HG02870 (cell line): ENCODE results near the gene CCNA1.

Experiments
- ATAC-seq: cut with Tn5 transposase; IDR thresholded peaks from one replicate; pipeline ENCODE4 v1.9.1; 2021; ENCODE audit warnings: mild to moderate bottlenecking, moderate library complexity; ENCODE audit not compliant: unreplicated experiment

Gene CCNA1

GRCh38 chr13:36450534-36450933 is 18.2 kb downstream of the CCNA1 start:
- no peak for ATAC-seq

- ATAC-seq: no peak
Observed at GRCh38 chr13:36453516-36453915, 21.2 kb downstream of the CCNA1 start.

- no peak for ATAC-seq
Observed at GRCh38 chr13:36454121-36454520, 21.8 kb downstream of the CCNA1 start.

GRCh38 chr13:36454987-36455386 is 22.7 kb downstream of the CCNA1 start:
- no peak for ATAC-seq

- ATAC-seq: no peak
Observed at GRCh38 chr13:36456577-36456976, 24.3 kb downstream of the CCNA1 start.

GRCh38 chr13:36461506-36461905 is 29.2 kb downstream of the CCNA1 start:
- no peak for ATAC-seq

GRCh38 chr13:36475468-36475867 is 43.2 kb downstream of the CCNA1 start:
- no peak for ATAC-seq

- no peak for ATAC-seq
Observed at GRCh38 chr13:36476661-36477060, 44.4 kb downstream of the CCNA1 start.

- ATAC-seq: no peak
Observed at GRCh38 chr13:36480726-36481427, 48.6 kb downstream of the CCNA1 start.

- no peak for ATAC-seq
Observed at GRCh38 chr13:36490055-36490454, 57.8 kb downstream of the CCNA1 start.
